Measurements from ENCODE around the gene TNKS2. TPM values are rescaled to one million over a fixed set of nuclear protein-coding genes. Genes with fewer than 3 reads are reported as not detected.

The TNKS2 gene
- total and polyA plus RNA-seq, 2 of the 13 experiments (the other 11 are each of a cell fraction or from before 2014, with no cell fraction given): 15.2 to 19.4 TPM

GRCh38 chr10:91797874-91798648 is at the start of gene TNKS2 (continued):
- TF ChIP-seq ZNF136 (CRISPR knock-in tag; IDR thresholded peaks at IDR 0.05; ENCODE audit: low read depth) (0 out of 2 replicates have a peak, but pooled peaks have one; percentile 81), ZNF670 (CRISPR knock-in tag; IDR thresholded peaks at IDR 0.05; ENCODE audit: borderline replicate concordance) (no peak), RBAK (CRISPR knock-in tag; IDR thresholded peaks at IDR 0.05) (no peak), ZNF367 (CRISPR knock-in tag; IDR thresholded peaks at IDR 0.05; ENCODE audit: borderline replicate concordance) (no peak), ZNF547 (CRISPR knock-in tag; IDR thresholded peaks at IDR 0.05) (peak; percentile 79; the same call in 1 of the 2 replicates), ZNF710 (CRISPR knock-in tag; IDR thresholded peaks at IDR 0.05; ENCODE audit: borderline replicate concordance) (peak; percentile 47; the same call in 1 of the 2 replicates), ZNF430 (CRISPR knock-in tag; IDR thresholded peaks at IDR 0.05) (peak; percentile 95), ZNF770 (CRISPR knock-in tag; IDR thresholded peaks at IDR 0.05) (no peak), ZBTB34 (CRISPR knock-in tag; IDR thresholded peaks at IDR 0.05) (no peak), IRF2 (CRISPR knock-in tag; IDR thresholded peaks at IDR 0.05) (peak; percentile 86), RNF219 (CRISPR knock-in tag; IDR thresholded peaks at IDR 0.05) (no peak), MLXIP (CRISPR knock-in tag; IDR thresholded peaks at IDR 0.05; ENCODE audit: borderline replicate concordance) (no peak), SMARCC2 (IDR thresholded peaks at IDR 0.05) (no peak), SAFB2 (CRISPR knock-in tag; IDR thresholded peaks at IDR 0.05; ENCODE audit: borderline replicate concordance, low read depth) (no peak)
